NB4 (cell line): ENCODE data around the gene HCRTR1.

ENCODE experiments used
- CTCF ChIP-seq: IDR thresholded peaks from one replicate; pipeline ENCODE4 v1.5.1; 2012; ENCODE audit warnings: low read depth, low read length
- POLR2A ChIP-seq: IDR thresholded peaks from 2 replicates; pipeline ENCODE4 v1.6.1; 2011; ENCODE audit warnings: mild to moderate bottlenecking; ENCODE audit not compliant: insufficient read length; ENCODE audit errors: extremely low read depth

- no peak for TF ChIP-seq CTCF
- TF ChIP-seq POLR2A, result no peak
Observed at GRCh38 chr1:31674626-31675025, 57.1 kb downstream of the HCRTR1 start.
